Ascending aorta (tissue), 2 donors: ENCODE measurements around the gene CPED1. TPM values are rescaled to one million over a fixed set of nuclear protein-coding genes. Genes with fewer than 3 reads are reported as not detected.
"Not testable (repeated sequence)": the region's sequence is repeated elsewhere in the genome, so short reads cannot be mapped to it uniquely, and the experiment has no call there.

Experiments used
- DNase-seq, 2 donors: peaks; one replicate each; pipeline ENCODE4 v3.0.0-alpha.2; 2019; ENCODE audit warnings: low spot score in 2 of 2
- H3K27ac ChIP-seq, 2 donors: fragments of 200-600 bp; sonication (generic); one replicate each; pipeline ENCODE4 v1.5.1; 2016 to 2017; ENCODE audit warnings: mild to moderate bottlenecking in 1 of 2
- H3K27me3 ChIP-seq: fragments of 200-600 bp; sonication (generic); one replicate; pipeline ENCODE4 v1.5.1; 2017
- H3K36me3 ChIP-seq, 2 donors: fragments of 200-600 bp; sonication (generic); one replicate each; pipeline ENCODE4 v1.5.1; 2016
- H3K4me1 ChIP-seq, 2 donors: fragments of 200-600 bp; sonication (generic); one replicate each; pipeline ENCODE4 v1.5.1; 2016 to 2017; ENCODE audit warnings: mild to moderate bottlenecking in 1 of 2
- H3K4me3 ChIP-seq, 2 donors: fragments of 200-600 bp; sonication (generic); one replicate each; pipeline ENCODE4 v1.5.1; 2016 to 2017; ENCODE audit warnings: mild to moderate bottlenecking in 1 of 2
- H3K9me3 ChIP-seq, 2 donors: fragments of 200-600 bp; sonication (generic); one replicate each; pipeline ENCODE4 v1.5.1; 2016
- intact Hi-C: fragments of 100-400 bp; cut with DNase I; formaldehyde crosslinking; loops from one replicate; pipeline ENCODE4 v1.15.1; 2023
- total RNA-seq: library from RNA; depleted of rRNA; stranded (reverse); fragments of >200 nt; gene quantifications from one replicate; pipeline ENCODE4 v1.1.0, GENCODE V29; 2016
- TF ChIP-seq, protein P1 (sequence below), 3 experiments: fragments of 200-600 bp in 2 of 3; fragments of 450-650 bp in 1 of 3; sonication (generic) in 2 of 3; IDR thresholded peaks; one replicate each; pipeline ENCODE4 v1.5.1; 2016 to 2019; ENCODE audit warnings: antibody characterized with exemption in 3 of 3, mild to moderate bottlenecking in 1 of 3, moderate library complexity in 1 of 3

The CPED1 gene
- total RNA-seq, 1 donor from 2014 or later: 69.5 TPM

DNA sequence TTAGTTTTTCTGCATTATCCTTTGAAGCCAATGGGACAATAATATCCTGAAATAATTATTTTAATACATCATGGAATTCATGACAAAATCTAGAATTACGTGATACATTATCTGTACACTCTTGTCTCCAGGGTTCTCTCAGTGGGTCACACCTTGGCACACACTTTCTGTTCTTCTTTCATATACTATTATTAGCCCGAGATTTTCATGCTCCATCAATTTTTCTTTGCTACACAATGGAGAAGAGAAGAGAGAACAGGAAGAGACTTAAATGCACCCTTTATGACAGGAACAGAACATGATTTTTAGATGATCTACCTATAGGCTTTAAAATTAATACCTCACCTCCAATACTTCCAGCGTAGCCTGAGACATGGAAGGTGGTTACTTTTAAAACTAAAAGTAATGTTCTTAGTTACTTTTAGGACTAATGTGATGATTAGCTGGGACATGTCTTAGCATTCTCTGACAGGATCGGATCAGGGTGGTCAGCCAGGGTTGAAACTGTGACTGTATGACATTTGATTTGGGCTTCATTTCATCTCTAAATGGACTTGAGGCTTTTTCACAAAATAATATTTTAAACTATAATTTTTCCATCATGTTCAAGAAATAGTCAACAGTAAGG, 192.0 kb downstream of the CPED1 start:
- H3K9me3 ChIP-seq: no peaks in the 10 kb centered on the region
- DNase-seq: no peak
- H3K27me3 ChIP-seq: no peaks in the 10 kb centered on the region
- H3K4me1 ChIP-seq: peaks cover 0 to 2% of the 10 kb centered on the region in 2 donors
- no peaks in the 10 kb centered on the region for H3K36me3 ChIP-seq
- H3K4me3 ChIP-seq: no peak overlapping the region
- intact Hi-C loops: no loop called here
- TF ChIP-seq, protein P1, sequence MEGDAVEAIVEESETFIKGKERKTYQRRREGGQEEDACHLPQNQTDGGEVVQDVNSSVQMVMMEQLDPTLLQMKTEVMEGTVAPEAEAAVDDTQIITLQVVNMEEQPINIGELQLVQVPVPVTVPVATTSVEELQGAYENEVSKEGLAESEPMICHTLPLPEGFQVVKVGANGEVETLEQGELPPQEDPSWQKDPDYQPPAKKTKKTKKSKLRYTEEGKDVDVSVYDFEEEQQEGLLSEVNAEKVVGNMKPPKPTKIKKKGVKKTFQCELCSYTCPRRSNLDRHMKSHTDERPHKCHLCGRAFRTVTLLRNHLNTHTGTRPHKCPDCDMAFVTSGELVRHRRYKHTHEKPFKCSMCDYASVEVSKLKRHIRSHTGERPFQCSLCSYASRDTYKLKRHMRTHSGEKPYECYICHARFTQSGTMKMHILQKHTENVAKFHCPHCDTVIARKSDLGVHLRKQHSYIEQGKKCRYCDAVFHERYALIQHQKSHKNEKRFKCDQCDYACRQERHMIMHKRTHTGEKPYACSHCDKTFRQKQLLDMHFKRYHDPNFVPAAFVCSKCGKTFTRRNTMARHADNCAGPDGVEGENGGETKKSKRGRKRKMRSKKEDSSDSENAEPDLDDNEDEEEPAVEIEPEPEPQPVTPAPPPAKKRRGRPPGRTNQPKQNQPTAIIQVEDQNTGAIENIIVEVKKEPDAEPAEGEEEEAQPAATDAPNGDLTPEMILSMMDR (IDR thresholded peaks at IDR 0.05): no peak
- H3K27ac ChIP-seq: no peak overlapping the region

DNA sequence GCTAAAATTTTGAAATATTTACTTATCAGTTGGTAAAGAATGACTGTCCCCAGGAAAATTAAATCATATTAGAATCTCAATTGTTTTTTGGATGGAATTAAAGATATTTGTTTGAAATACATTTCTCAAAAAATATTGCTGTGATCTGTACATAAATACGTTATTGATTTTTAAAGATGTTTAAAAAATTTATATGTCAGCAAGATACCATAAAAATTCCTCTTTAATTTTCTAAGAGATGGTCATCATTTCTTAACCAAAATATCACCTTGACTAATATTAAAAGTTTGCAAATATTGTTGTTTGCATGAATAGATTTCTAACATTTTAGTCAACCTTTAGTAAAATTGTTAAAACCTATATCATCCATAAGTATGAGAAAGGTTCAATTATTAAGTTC, 192.8 kb downstream of the CPED1 start:
- no peak for DNase-seq
- Histone ChIP-seq H3K9me3 (no peaks in the 10 kb centered on the region), H3K4me3 (no peak overlapping the region), H3K36me3 (no peaks in the 10 kb centered on the region), H3K27ac (no peak overlapping the region), H3K4me1 (no peaks in the 10 kb centered on the region), H3K27me3 (no peaks in the 10 kb centered on the region)
- intact Hi-C loops: no loop called here
- TF ChIP-seq, protein P1 (IDR thresholded peaks at IDR 0.05): no peak

DNA sequence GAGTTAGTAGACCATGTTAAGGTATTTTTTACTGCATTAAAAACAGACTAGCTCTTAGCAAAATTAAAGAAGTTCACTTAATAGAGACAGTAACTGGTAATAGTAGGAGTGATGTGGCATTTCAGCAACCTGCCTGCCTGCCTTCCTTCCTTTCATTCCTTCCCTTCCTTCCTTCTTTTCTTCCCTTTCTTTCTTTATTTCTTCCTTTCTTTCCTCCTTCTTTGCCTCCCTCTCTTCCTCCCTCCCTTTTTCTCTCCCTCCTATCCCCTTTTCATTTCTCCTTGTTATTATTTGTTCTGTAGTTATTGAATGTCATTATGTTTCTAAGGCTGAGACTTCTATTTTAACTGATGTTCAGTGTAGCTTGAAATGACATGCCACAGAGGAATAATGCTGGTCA, 193.8 kb downstream of the CPED1 start:
- TF ChIP-seq, protein P1 (IDR thresholded peaks at IDR 0.05): no peak
- no peak for DNase-seq
- Histone ChIP-seq H3K36me3 (no peaks in the 10 kb centered on the region), H3K4me1 (no peaks in the 10 kb centered on the region), H3K4me3 (no peak overlapping the region), H3K27me3 (no peaks in the 10 kb centered on the region), H3K9me3 (no peaks in the 10 kb centered on the region), H3K27ac (no peak overlapping the region)
- intact Hi-C loops: no loop called here

DNA sequence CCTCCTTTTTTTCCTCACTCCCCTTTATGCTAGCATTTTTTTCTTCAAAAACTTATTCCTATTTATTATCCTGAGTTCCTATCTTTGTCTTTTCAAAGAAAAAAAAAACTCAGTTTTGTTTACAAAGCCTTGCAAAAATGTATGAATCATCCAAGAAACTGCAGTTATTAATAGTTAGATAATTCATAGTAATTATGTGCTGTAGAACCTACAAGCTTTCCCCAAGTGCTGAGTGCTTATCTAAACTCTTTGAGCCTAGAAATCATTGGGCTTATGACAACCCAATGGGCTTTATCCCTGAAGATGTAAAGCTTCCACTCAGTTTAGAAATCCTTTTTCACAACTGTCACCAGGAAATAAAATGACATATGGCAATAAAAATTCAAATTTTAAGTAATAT, 194.4 kb downstream of the CPED1 start:
- H3K36me3 ChIP-seq: no peaks in the 10 kb centered on the region
- H3K9me3 ChIP-seq: no peaks in the 10 kb centered on the region
- no peak for DNase-seq
- intact Hi-C loops: no loop called here
- H3K4me3 ChIP-seq: no peak overlapping the region
- TF ChIP-seq, protein P1 (IDR thresholded peaks at IDR 0.05): no peak
- no peak overlapping the region for H3K27ac ChIP-seq
- H3K27me3 ChIP-seq: no peaks in the 10 kb centered on the region
- no peaks in the 10 kb centered on the region for H3K4me1 ChIP-seq

DNA sequence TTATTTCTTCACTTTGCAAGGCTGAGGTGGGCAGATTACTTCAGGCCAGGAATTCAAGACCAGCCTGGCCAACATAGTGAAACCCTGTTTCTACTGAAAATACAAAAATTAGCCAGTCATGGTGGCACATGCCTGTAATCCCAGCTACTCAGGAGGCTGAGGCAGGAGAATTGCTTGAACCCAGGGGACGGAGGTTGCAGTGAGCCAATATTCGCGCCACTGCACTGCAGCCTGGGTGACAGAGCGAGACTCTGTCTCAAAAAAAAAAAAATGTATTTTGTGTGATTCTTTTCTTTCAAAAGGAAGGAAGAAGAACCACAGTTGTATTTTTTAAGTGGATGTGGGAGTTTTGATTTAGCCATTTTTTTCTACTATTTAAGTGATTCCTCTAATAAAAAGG, 195.4 kb downstream of the CPED1 start:
- H3K9me3 ChIP-seq, H3K4me1 ChIP-seq, H3K36me3 ChIP-seq, H3K4me3 ChIP-seq, H3K27me3 ChIP-seq, DNase-seq, intact Hi-C loops, H3K27ac ChIP-seq: not testable (repeated sequence)

DNA sequence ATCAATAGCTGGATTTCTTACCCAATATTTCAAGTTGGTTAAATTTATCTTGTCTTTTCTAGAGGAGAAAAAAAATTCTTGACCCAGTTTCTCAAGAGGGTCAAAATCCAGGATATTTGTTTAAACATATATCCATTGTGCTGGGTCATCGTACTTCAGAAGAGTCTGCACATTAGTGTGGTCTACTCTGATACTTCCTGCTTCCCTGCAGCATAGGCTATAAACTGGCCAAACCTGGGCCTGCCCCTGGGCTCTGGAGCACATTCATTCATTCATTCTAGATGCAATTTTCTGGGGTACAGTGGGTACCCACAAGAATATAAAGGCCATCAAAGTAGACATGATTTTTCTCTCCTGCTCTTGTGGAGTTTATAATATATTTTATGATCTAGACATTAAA, 198.2 kb downstream of the CPED1 start:
- TF ChIP-seq, protein P1 (IDR thresholded peaks at IDR 0.05): no peak

More for the DNA sequence above, 198.2 kb downstream of the CPED1 start:
- H3K27me3 ChIP-seq: no peaks in the 10 kb centered on the region
- no peak for DNase-seq
- intact Hi-C loops: no loop called here
- no peaks in the 10 kb centered on the region for H3K9me3 ChIP-seq
- H3K36me3 ChIP-seq: no peaks in the 10 kb centered on the region
- no peak overlapping the region for H3K4me3 ChIP-seq
- no peak overlapping the region for H3K27ac ChIP-seq
- no peaks in the 10 kb centered on the region for H3K4me1 ChIP-seq
